Measurements from ENCODE around the gene ANKRD50.

Gene ANKRD50

DNA sequence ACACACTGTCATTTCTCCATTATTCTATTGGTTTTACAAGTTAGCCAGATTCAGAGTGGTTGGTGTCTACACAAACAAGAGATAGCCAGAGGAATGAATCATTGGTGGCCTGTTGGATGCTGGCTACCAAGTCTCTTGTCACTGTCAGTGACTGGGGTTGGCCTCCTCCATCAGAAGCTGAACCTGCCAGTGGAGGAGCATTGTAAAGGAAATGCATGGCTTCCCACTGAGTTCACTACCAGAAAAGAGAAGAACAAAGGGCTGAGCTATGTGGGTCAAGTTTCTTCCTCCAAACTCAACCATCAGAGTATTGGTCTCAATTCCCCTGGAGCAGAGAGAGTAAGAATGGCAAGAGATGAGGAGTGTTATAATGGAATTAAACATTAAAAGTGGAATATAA is 26.5 kb upstream of the ANKRD50 start:
- Histone ChIP-seq H3K9me3 (ENCODE audit: insufficient read depth, low read depth, low read length) (no peaks in the 10 kb centered on the region), H3K4me1 (ENCODE audit: insufficient read depth, low read length, poor library complexity, severe bottlenecking) (no peaks in the 10 kb centered on the region), H3K9me2 (replicated peaks; ENCODE audit: low read depth, low read length) (no peaks in the 10 kb centered on the region), H3K36me3 (ENCODE audit: insufficient read depth, low read length) (no peaks in the 10 kb centered on the region), H3F3A (ENCODE audit: low read depth) (no peaks in the 10 kb centered on the region), H3K4me2 (ENCODE audit: low read depth, low read length, poor library complexity, severe bottlenecking) (no peak overlapping the region), H3K27me3 (ENCODE audit: insufficient read depth, low read length, poor library complexity, severe bottlenecking) (no peaks in the 10 kb centered on the region), H2AFZ (ENCODE audit: low read length) (no peak overlapping the region), H3K4me3 (ENCODE audit: low read length, poor library complexity, severe bottlenecking) (no peak overlapping the region), H3K79me2 (ENCODE audit: insufficient read depth, low read length) (no peaks in the 10 kb centered on the region), H3K9ac (ENCODE audit: low read depth, low read length, poor library complexity, severe bottlenecking) (no peak overlapping the region), H4K20me1 (ENCODE audit: insufficient read depth, low read length, poor library complexity, severe bottlenecking) (no peaks in the 10 kb centered on the region)
- TF ChIP-seq, protein P1, sequence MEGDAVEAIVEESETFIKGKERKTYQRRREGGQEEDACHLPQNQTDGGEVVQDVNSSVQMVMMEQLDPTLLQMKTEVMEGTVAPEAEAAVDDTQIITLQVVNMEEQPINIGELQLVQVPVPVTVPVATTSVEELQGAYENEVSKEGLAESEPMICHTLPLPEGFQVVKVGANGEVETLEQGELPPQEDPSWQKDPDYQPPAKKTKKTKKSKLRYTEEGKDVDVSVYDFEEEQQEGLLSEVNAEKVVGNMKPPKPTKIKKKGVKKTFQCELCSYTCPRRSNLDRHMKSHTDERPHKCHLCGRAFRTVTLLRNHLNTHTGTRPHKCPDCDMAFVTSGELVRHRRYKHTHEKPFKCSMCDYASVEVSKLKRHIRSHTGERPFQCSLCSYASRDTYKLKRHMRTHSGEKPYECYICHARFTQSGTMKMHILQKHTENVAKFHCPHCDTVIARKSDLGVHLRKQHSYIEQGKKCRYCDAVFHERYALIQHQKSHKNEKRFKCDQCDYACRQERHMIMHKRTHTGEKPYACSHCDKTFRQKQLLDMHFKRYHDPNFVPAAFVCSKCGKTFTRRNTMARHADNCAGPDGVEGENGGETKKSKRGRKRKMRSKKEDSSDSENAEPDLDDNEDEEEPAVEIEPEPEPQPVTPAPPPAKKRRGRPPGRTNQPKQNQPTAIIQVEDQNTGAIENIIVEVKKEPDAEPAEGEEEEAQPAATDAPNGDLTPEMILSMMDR (conservative IDR thresholded peaks at IDR 0.05; ENCODE audit: low read length) = no peak
- no peak for TF ChIP-seq EZH2phosphoT487 (IDR thresholded peaks at IDR 0.05; ENCODE audit: borderline replicate concordance)

DNA sequence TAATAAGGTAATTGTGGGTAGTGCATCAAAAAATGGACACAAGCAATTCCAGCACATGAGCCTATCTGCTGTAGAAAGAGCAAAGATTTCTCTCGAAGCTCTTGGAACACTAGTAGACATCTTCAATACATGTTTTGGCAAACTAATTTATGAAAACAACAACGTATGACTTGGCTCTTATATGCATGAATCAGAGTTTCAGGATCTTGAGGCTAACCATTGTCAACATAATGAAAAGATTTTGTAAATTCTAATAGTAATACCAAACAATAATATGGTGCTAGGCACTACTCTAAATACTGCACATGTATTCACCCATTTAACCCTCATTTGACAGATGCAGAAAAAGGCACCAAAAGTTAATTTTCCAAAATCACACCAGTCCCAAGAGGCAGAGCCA is 25.1 kb upstream of the ANKRD50 start:
- no peaks in the 10 kb centered on the region for H3K36me3 ChIP-seq (ENCODE audit: insufficient read depth, low read length)
- H3K9me2 ChIP-seq (replicated peaks; ENCODE audit: low read depth, low read length) = no peaks in the 10 kb centered on the region
- no peak overlapping the region for H3K9ac ChIP-seq (ENCODE audit: low read depth, low read length, poor library complexity, severe bottlenecking)
- H3K79me2 ChIP-seq (ENCODE audit: insufficient read depth, low read length) = no peaks in the 10 kb centered on the region
- no peaks in the 10 kb centered on the region for H3F3A ChIP-seq (ENCODE audit: low read depth)
- no peak for TF ChIP-seq EZH2phosphoT487 (IDR thresholded peaks at IDR 0.05; ENCODE audit: borderline replicate concordance)
- no peaks in the 10 kb centered on the region for H3K9me3 ChIP-seq (ENCODE audit: insufficient read depth, low read depth, low read length)
- no peak overlapping the region for H3K4me3 ChIP-seq (ENCODE audit: low read length, poor library complexity, severe bottlenecking)
- no peaks in the 10 kb centered on the region for H4K20me1 ChIP-seq (ENCODE audit: insufficient read depth, low read length, poor library complexity, severe bottlenecking)
- H3K4me2 ChIP-seq (ENCODE audit: low read depth, low read length, poor library complexity, severe bottlenecking) = no peak overlapping the region
- H3K4me1 ChIP-seq (ENCODE audit: insufficient read depth, low read length, poor library complexity, severe bottlenecking) = no peaks in the 10 kb centered on the region
- H3K27me3 ChIP-seq (ENCODE audit: insufficient read depth, low read length, poor library complexity, severe bottlenecking) = no peaks in the 10 kb centered on the region
- no peak overlapping the region for H2AFZ ChIP-seq (ENCODE audit: low read length)

GRCh38 chr4:124736526-124736925 is 24.0 kb upstream of the ANKRD50 start:
- Histone ChIP-seq H3F3A (ENCODE audit: low read depth) (no peaks in the 10 kb centered on the region), H3K36me3 (ENCODE audit: insufficient read depth, low read length) (no peaks in the 10 kb centered on the region), H3K4me2 (ENCODE audit: low read depth, low read length, poor library complexity, severe bottlenecking) (no peak overlapping the region), H3K27me3 (ENCODE audit: insufficient read depth, low read length, poor library complexity, severe bottlenecking) (no peaks in the 10 kb centered on the region), H3K79me2 (ENCODE audit: insufficient read depth, low read length) (no peaks in the 10 kb centered on the region), H3K4me3 (ENCODE audit: low read length, poor library complexity, severe bottlenecking) (no peak overlapping the region), H3K9me3 (ENCODE audit: insufficient read depth, low read depth, low read length) (no peaks in the 10 kb centered on the region), H4K20me1 (ENCODE audit: insufficient read depth, low read length, poor library complexity, severe bottlenecking) (no peaks in the 10 kb centered on the region), H2AFZ (ENCODE audit: low read length) (no peak overlapping the region), H3K4me1 (ENCODE audit: insufficient read depth, low read length, poor library complexity, severe bottlenecking) (no peaks in the 10 kb centered on the region), H3K9me2 (replicated peaks; ENCODE audit: low read depth, low read length) (no peaks in the 10 kb centered on the region), H3K9ac (ENCODE audit: low read depth, low read length, poor library complexity, severe bottlenecking) (no peak overlapping the region)
- TF ChIP-seq EZH2phosphoT487 (IDR thresholded peaks at IDR 0.05; ENCODE audit: borderline replicate concordance) = no peak
- TF ChIP-seq, protein P1 (conservative IDR thresholded peaks at IDR 0.05; ENCODE audit: low read length) = no peak

GRCh38 chr4:124727331-124727890 is 14.9 kb upstream of the ANKRD50 start:
- Histone ChIP-seq H3F3A (ENCODE audit: low read depth) (no peaks in the 10 kb centered on the region), H3K9me3 (ENCODE audit: insufficient read depth, low read depth, low read length) (no peaks in the 10 kb centered on the region), H3K79me2 (ENCODE audit: insufficient read depth, low read length) (no peaks in the 10 kb centered on the region), H3K4me3 (ENCODE audit: low read length, poor library complexity, severe bottlenecking) (no peak overlapping the region), H4K20me1 (ENCODE audit: insufficient read depth, low read length, poor library complexity, severe bottlenecking) (no peaks in the 10 kb centered on the region), H3K36me3 (ENCODE audit: insufficient read depth, low read length) (no peaks in the 10 kb centered on the region), H3K9ac (ENCODE audit: low read depth, low read length, poor library complexity, severe bottlenecking) (no peak overlapping the region), H3K4me1 (ENCODE audit: insufficient read depth, low read length, poor library complexity, severe bottlenecking) (no peaks in the 10 kb centered on the region), H3K4me2 (ENCODE audit: low read depth, low read length, poor library complexity, severe bottlenecking) (no peak overlapping the region), H3K27me3 (ENCODE audit: insufficient read depth, low read length, poor library complexity, severe bottlenecking) (no peaks in the 10 kb centered on the region), H2AFZ (ENCODE audit: low read length) (no peak overlapping the region), H3K9me2 (replicated peaks; ENCODE audit: low read depth, low read length) (no peaks in the 10 kb centered on the region)
- TF ChIP-seq, protein P1 (conservative IDR thresholded peaks at IDR 0.05; ENCODE audit: low read length) = no peak
- no peak for TF ChIP-seq EZH2phosphoT487 (IDR thresholded peaks at IDR 0.05; ENCODE audit: borderline replicate concordance)
